Renal pelvis (tissue), 4 donors: ENCODE results near the gene TUBA1C. TPM values are rescaled to one million over a fixed set of nuclear protein-coding genes. Genes with fewer than 3 reads are reported as not detected.
"Not testable (repeated sequence)": the region's sequence is repeated elsewhere in the genome, so short reads cannot be mapped to it uniquely, and the experiment has no call there.

Source experiments
- DNase-seq: peaks from one replicate; pipeline ENCODE4 v3.0.0-alpha.2; 2013
- polyA plus RNA-seq, 3 donors: library from polyadenylated mRNA; unstranded; fragments of 120-200 nt; gene quantifications; one replicate each; pipeline ENCODE4 v1.2.1, GENCODE V29; 2013; ENCODE audit not compliant: insufficient read length in 3 of 3

TUBA1C gene
- polyA plus RNA-seq, 3 donors: 140 to 152 (median 142) TPM

DNA sequence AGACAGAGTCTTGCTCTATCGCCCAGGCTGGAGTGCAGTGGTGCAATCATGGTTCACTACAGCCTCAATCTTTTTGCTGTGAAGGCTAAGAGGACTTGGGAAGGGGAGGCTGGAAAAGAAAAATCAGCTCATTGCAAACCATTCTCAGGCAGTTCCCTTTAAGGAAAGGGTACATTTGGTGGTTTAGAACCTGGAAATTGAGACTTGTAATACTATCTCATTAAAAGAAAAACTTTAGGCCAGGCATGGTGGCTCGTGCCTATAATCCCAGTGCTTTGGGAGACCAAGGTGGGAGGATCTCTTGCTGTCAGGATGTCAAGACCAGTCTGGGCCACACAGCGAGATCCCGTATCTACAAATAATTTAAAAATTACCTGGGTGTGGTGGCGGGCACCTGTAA lies 21.3 kb upstream of the TUBA1C start:
- DNase-seq: no peak

DNA sequence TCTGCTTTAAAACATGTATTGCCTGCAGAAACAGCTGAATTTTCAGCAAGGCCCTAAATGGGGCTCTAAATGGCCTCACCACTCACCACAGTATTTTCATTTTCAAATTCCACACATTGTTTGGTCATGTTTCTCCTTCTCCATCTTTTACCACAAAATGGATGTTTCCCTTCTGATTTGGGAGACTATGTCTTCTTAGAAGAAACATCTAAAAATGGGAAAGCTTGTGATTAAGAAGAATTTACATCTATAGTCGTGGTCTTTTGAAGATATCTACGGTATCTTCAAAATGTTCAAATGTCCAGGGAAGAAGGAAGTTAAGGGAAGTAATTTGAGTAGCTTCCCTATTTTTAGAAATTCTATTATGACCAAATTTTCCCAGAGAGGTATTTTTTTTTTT lies 20.7 kb upstream of the TUBA1C start:
- no peak for DNase-seq

- no peak for DNase-seq
Measured at GRCh38 chr12:49251357-49251756, 13.5 kb upstream of the TUBA1C start.

- DNase-seq: peak; percentile 44
Measured at GRCh38 chr12:49253033-49253623, 11.8 kb upstream of the TUBA1C start.

DNA sequence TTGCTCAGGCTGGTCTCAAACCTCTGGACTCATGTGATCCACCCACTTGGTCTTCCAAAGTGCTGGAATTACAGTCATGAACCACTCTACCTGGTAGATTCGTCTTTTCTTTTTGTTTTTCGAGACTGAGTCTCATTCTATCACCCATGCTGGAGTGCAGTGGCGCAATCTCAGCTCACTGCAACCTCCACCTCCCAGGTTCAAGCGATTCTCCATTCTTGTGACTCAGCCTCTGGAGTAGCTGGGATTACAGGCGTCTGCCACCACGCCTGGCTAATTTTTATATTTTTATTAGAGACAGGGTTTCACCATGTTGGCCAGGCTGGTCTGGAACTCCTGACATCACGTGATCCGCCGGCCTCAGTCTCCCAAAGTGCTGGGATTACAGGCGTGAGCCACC lies 9.4 kb upstream of the TUBA1C start:
- not testable (repeated sequence) for DNase-seq

DNA sequence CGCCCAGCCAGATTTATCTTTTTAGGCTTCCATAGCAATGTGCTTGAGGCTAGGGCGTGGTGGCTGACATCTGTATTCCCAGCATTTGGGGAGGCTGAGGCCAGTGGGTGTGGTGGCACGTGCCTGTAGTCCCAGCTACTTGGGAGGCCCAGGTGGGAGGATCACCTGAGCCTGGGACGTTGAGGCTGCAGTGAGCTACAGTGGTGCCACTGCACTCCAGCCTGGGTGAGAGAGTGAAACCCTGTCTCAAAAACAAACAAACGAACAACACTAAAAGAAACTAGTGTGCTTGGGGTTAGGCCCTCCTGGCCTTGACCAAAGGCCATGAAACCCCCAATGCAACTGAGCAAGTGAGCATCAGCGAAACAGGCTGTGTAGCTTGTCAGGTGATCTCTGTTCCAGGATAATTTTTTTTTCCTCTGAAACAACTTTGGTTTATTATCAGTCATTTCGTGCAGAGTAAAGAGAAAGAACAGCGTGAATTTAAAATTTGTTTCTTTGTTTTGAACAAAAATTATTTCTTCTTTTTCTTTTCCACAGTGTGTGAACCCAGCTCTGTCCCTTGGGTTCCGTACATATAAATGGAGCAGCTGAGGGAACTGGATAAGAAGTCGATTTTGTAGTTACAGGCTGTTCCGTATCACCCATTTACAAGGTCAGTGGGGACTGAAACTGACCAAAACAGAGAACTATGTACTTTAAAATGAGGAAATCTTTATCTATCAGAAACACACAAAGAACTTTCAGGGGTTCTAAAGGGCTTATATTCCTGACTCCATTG lies 8.8 kb upstream of the TUBA1C start:
- no peak for DNase-seq

DNA sequence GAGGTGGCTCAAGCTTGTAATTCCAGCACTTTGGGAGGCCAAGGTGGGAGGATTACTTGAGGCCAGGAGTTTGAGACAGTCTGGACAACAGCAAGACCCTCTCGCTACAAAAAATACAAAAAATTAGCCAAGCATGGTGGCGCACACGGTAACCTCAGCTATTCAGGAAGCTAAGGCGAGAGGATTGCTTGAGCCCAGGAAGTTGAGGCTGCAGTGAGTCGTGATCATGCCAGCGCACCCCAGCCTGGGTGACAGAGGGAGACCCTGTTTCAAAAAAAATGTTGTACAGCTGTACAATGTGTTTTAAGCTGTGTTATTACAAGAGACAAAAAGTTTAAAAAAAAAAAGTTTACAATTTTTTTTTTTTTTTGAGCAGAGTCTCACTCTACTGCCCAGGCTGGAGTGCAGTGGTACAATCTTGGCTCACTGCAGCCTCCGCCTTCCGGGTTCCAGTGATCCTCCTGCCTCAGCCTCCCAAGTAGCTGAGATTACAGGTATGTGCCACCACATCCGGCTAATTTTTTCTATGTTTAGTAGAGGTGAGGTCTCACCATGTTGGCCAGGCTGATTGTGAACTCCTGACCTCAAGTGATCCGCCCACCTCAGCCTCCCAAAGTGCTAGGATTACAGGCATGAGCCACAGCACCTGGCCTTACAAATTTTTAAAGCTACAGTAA lies 7.2 kb upstream of the TUBA1C start:
- DNase-seq: not testable (repeated sequence)

- DNase-seq: no peak
Measured at GRCh38 chr12:49259452-49259851, 5.4 kb upstream of the TUBA1C start.

DNA sequence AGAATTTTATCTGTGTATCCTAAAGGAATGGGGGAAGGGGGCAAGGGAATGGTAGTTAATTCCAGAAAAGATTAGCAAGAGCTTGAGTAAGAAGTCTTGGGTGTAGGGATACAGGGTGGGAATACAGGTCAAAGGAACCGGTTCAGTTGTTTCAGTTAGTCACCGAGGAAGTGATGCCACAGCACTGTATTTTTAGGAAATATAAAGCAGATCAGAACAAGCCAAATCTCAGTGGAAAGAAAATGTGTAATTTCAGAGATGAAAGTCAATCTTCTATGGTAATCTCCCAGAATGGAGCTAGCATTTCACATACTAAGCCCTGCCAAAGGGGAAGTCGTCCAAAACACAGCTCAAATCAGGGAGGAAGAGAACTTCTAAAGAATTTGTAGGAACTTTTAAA lies 4.7 kb upstream of the TUBA1C start:
- DNase-seq: no peak

DNA sequence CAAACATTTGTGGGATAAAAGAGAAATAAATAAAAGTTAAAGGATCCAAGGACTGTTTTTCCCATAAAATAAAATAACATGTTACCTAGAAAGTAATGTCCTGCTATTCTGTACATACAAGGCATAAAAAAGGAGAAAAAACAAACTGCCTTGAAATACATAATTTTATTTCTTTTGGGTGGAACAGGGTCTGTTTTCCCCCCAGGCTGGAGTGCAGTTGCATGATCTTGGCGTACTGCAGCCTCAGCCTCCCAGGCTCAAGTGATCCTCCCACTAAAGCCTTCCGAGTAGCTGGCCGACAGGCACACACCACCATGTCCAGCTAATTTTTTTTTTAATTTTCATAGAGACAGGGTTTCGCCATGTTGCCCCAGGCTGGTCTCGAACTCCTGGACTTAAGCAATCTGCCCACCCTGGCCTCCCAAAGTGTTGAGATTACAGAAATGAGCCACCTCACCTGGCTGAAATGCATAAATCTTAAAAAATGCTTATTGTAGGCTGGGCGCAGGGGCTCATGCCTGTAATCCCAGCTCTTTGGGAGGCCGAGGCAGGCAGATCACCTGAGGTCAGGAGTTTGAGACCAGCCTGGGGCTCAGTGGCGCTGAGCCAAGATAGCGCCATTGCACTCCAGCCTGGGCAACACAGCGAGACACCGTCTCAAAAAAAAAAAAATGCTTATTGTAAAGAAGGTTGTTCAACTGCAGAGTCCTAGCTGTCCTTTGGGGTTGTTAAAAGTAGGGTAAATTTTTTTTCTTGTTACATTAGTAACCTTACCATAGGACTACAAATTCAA lies 4.1 kb upstream of the TUBA1C start:
- DNase-seq: no peak

DNA sequence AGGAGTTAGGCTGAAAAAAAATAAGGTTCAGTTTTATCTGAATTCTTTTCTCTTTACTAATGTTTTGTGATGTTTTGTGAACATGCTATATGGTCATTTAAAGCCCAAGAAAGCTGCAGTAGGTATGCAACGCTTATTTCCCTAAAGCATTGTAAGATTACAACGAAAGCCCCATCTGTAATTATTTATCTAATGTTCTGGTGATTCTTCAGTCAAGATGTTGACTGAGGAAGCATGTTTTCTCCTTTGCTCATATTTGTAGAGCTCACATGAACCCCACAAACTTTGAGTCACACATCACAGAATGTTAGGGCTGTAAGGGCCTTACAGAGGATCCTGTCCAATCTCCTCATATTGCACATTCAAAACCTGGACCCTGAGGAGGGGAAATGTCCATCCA lies 3.2 kb upstream of the TUBA1C start:
- DNase-seq: no peak

GRCh38 chr12:49263400-49263763 lies 1.5 kb upstream of the TUBA1C start:
- no peak for DNase-seq

DNA sequence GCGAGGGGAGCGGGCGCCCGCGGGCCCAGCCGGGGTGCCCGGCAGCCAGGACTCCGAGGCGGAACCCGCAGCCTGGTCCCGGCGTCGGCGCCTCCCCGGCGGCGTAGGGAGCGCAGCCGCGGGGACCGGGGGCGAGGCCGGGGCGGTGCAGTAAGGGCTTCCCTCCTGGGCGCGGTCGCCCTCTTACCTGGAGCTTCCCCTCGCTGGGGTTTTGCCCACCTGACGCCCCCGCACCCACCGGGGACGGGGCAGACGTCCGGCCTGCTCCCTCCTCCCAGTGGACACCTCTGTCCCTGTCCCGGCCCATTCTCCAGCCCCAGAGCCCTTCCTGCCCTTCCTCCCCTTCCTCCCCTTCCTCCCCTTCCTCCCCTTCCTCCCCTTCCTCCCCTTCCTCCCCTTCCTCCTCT lies 413 bp upstream of the TUBA1C start:
- peak; percentile 33 for DNase-seq

- DNase-seq: not testable (repeated sequence)
Measured at GRCh38 chr12:49269191-49269590, 4.3 kb downstream of the TUBA1C start.

DNA sequence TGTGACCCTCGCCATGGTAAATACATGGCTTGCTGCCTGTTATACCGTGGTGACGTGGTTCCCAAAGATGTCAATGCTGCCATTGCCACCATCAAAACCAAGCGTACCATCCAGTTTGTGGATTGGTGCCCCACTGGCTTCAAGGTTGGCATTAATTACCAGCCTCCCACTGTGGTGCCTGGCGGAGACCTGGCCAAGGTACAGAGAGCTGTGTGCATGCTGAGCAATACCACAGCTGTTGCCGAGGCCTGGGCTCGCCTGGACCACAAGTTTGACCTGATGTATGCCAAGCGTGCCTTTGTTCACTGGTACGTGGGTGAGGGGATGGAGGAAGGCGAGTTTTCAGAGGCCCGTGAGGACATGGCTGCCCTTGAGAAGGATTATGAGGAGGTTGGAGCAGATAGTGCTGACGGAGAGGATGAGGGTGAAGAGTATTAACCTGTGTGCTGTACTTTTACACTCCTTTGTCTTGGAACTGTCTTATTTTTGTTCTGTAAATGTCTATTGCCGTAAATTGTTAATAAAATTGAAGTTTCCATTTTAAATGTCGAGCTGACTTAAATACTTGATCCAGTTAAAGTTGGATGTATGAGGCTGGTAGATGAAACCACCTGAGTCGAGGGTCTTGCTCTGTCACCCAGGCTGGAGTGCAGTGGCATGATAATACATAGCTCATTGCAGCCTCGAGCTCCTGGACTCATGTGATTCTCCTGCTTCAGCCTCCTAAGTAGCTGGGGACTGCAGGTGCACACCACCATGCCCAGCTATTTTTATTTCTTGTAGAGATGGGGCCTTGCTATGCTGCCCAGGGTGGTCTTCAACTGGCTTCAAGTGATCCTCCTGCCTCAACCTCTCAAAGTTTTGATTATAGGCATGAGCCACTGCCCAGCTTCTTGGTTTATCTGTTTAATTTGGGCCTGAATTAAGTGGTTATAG lies 8.2 kb downstream of the TUBA1C start:
- DNase-seq: no peak

DNA sequence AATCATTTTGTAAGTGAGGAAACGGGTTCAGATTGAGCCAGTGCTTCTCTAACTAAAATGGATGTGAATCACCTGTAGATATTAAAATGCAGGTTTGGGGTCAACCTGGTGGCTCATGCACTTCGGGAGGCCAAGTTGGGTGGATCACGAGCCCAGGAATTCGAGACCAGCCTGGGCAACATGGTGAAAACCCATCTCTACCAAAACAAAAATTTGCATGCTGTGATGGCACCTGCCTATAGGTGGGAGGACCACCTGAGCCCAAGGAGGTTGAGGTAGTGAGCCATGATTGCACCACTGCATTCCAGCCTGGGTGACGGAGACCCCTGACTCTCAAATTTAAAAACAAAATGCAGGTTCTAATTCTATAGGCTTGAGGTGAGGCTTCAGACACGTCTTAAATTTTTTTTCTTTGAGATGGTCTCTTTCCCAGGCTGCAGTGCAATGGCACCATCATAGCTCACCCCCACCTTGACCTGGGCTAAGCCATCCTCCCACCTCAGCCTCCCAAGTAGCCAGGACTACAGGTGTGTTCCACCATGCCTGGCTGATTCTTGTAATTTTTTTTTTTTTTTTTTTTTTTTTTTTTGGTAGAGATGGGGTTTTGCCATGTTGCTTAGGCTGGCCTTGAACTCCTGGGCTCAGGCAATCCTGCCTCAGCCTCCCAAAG lies 9.0 kb downstream of the TUBA1C start:
- no peak for DNase-seq

DNA sequence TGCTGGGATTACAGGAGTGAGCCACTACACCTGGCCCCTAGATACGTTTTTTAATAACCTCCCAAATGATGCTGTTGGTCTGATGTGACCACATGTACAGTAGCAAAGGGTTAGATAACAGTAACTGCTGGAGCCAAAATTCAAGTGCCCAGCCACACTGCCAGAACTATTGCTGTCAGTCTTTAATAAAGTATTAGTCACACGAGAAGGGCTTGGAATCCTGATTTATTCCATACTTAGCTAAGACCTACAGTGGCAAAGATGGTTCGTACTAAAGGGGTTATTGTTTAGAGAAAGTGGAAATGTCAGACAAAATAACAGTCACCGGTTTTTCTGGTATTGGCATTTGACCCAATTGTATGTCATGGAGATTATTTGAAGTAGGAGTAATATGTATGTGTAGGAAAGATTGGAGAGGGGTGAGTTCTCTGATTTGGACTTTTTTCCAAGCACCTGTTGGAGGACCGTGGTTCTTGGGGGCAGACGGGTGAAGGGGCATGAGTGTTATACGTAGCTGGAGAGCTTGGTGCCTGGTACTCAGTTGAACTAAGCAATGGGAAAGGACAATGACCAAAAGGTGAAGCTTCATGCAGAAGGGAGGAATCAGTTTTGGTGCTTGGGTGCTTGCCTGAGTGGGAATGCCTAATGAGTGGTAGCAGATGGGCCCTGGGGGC lies 9.7 kb downstream of the TUBA1C start:
- DNase-seq: no peak

DNA sequence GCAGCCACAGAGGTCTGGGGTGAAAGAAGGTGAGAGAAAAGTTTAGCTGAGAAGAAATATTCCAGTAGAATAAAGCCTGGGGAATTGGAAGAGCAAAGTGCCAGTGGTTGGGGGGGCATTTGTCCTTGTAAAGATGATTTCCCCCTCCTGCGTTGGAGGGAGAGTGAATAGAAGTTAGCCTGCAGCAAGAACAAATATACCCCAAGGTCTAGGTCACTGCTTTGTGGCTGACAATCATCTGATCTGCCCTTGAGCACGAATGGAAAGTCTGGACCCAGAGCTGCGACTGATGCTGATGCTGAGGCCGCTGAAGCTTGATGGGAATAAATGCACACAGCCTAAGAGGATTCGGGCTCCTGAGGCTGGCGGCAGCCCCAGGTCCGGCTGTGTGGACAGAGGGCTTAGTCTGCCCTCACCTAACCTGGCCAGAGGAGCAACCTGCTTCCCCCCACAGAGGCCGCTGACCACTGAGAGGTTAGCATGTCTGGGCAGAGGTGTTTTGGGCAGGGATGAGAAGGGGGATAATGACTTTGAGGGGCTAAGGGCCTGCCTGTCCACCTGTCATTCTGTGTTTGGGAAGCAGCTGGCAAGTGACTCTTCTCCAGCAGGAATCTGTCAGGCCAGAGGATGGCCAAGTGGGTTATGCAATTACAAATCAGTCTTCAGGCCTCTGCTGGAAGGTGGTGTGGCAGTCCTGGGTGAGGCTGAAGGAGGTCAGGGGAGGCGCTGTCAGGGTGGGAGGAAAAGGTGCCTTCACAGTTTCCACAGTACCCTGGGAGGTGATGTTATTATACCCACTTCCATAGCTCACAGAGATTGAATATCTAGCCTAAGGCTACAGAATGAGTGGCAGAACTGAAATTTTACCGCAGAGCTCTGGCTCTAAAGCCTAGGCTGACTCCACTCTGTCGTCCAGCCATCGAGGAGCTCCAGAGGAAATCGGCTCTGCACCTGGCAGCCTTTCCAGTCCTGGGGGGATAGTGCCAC lies 11.7 kb downstream of the TUBA1C start:
- no peak for DNase-seq

GRCh38 chr12:49277466-49277865 lies 12.6 kb downstream of the TUBA1C start:
- DNase-seq: no peak
